GM12878 (cell line): ENCODE measurements around the gene WDR59. TPM values are rescaled to one million over a fixed set of nuclear protein-coding genes. Genes with fewer than 3 reads are reported as not detected.
A peak's percentile ranks its signal among the peaks of the same experiment; 100 is the strongest.

Source experiments
- ATAC-seq: fragments of 200-7000 bp; cut with Tn5 transposase; 3 replicates; pipeline ENCODE4 v1.9.1; 2020; ENCODE audit warnings: mild to moderate bottlenecking, moderate library complexity
- BruUV-seq: library from RNA; stranded (reverse); fragments of 400-500 nt; replicated peaks from 2 replicates; lab custom pipeline; 2021; lab: Mats Ljungman, UMichigan
- CTCF ChIA-PET: fragments of 300-600 bp; sonication (Branson Sonifier 250); formaldehyde crosslinking; extraction: SDS; loops from one replicate; lab custom pipeline; 2021; ENCODE audit warnings: inconsistent platforms; lab: Yijun Ruan, JAX
- POLR2A ChIA-PET: fragments of 350-600 bp; formaldehyde crosslinking; extraction: SDS; loops from one replicate; lab custom pipeline; 2021; ENCODE audit warnings: inconsistent platforms; lab: Charles Lee
- RAD21 ChIA-PET: fragments of 300-600 bp; sonication (Branson Sonifier 250); formaldehyde crosslinking; loops from one replicate; lab custom pipeline; 2023; ENCODE audit warnings: antibody characterized with exemption; ENCODE audit not compliant: unreplicated experiment; lab: Charles Lee
- SMC1A ChIA-PET: fragments of 300-600 bp; sonication (Branson Sonifier 250); formaldehyde crosslinking; loops from one replicate; lab custom pipeline; 2023; ENCODE audit not compliant: unreplicated experiment, uncharacterized antibody; lab: Charles Lee
- DNase-seq: peaks from one replicate; pipeline ENCODE4 v3.0.0-alpha.2; 2011; ENCODE audit warnings: low read depth, low spot score
- FAIRE-seq: peaks from 3 replicates; lab custom pipeline; 2011; peaks lifted over from hg19 to GRCh38; lab: Jason Lieb, UNC
- H2AFZ ChIP-seq: 2 replicates; pipeline ENCODE4 v1.6.0; 2011; ENCODE audit warnings: low read depth, low read length, control low read depth; ENCODE audit not compliant: control insufficient read depth
- H3K27ac ChIP-seq: 2 replicates; pipeline ENCODE4 v1.5.1; 2011; ENCODE audit warnings: control low read depth; ENCODE audit not compliant: control insufficient read depth, insufficient read depth
- H3K27me3 ChIP-seq, 2 experiments: replicated peaks in 1 of 2; 2 replicates each; pipeline versions ENCODE4 v1.6.0 to v1.6.1; 2011; ENCODE audit warnings: low read length in 1 of 2; ENCODE audit not compliant: control insufficient read depth in 2 of 2, insufficient read depth in 2 of 2
- H3K36me3 ChIP-seq, 2 experiments: 2 replicates each; pipeline ENCODE4 v1.5.1; 2011; ENCODE audit warnings: low read length in 1 of 2; ENCODE audit not compliant: control insufficient read depth in 2 of 2, insufficient read depth in 2 of 2
- H3K4me1 ChIP-seq: 2 replicates; pipeline ENCODE4 v1.6.1; 2011; ENCODE audit warnings: mild to moderate bottlenecking, low read length, moderate library complexity, mixed read lengths; ENCODE audit not compliant: control insufficient read depth, insufficient read depth
- H3K4me2 ChIP-seq: 2 replicates; pipeline ENCODE4 v1.6.0; 2011; ENCODE audit warnings: control low read depth; ENCODE audit not compliant: control insufficient read depth, insufficient read depth
- H3K4me3 ChIP-seq: fragments of 200-600 bp; sonication (generic); 2 replicates; pipeline ENCODE4 v1.5.1; 2016
- H3K79me2 ChIP-seq: 2 replicates; pipeline ENCODE4 v1.6.0; 2011; ENCODE audit warnings: low read length; ENCODE audit not compliant: control insufficient read depth, insufficient read depth
- H3K9ac ChIP-seq: 2 replicates; pipeline ENCODE4 v1.8.0; 2011; ENCODE audit warnings: low read length, control low read depth, mixed read lengths; ENCODE audit not compliant: control insufficient read depth, insufficient read depth
- H3K9me3 ChIP-seq: replicated peaks from 3 replicates; pipeline ENCODE4 v1.5.1; 2011; ENCODE audit warnings: mild to moderate bottlenecking, low read length; ENCODE audit not compliant: control insufficient read depth, insufficient read depth
- H4K20me1 ChIP-seq: 2 replicates; pipeline ENCODE4 v1.6.0; 2011; ENCODE audit not compliant: control insufficient read depth, insufficient read depth
- CBX3 ChIP-seq: fragments of 200-600 bp; sonication (generic); IDR thresholded peaks from 2 replicates; pipeline ENCODE4 v1.6.1; 2016; ENCODE audit warnings: low read depth, borderline replicate concordance
- CREB1 ChIP-seq: IDR thresholded peaks from 2 replicates; pipeline ENCODE4 v1.6.1; 2012; ENCODE audit warnings: low read depth, mild to moderate bottlenecking, inconsistent platforms
- ETV6 ChIP-seq, 2 experiments: fragments of 450-650 bp in 1 of 2; IDR thresholded peaks in 1 of 2; conservative IDR thresholded peaks in 1 of 2; 2 replicates each; pipeline ENCODE4 v1.6.1; 2014; ENCODE audit warnings: antibody characterized with exemption in 1 of 2, borderline replicate concordance in 1 of 2, low read depth in 1 of 2, mild to moderate bottlenecking in 1 of 2, moderate library complexity in 1 of 2
- IKZF2 ChIP-seq, 2 experiments: fragments of 450-650 bp; IDR thresholded peaks; 2 replicates each; pipeline ENCODE4 v1.6.1; 2017; ENCODE audit warnings: mild to moderate bottlenecking in 2 of 2, moderate library complexity in 2 of 2
- MEF2A ChIP-seq: IDR thresholded peaks from 2 replicates; pipeline ENCODE4 v1.6.1; 2011; ENCODE audit warnings: low read depth, mild to moderate bottlenecking, low read length, moderate library complexity; ENCODE audit not compliant: insufficient read depth
- MTA2 ChIP-seq: fragments of 450-650 bp; IDR thresholded peaks from 2 replicates; pipeline ENCODE4 v1.6.1; 2016; ENCODE audit warnings: low read depth, mild to moderate bottlenecking, moderate library complexity
- MTA3 ChIP-seq: IDR thresholded peaks from 2 replicates; pipeline ENCODE4 v1.6.1; 2012; ENCODE audit warnings: low read length, inconsistent platforms, borderline replicate concordance
- PAX5 ChIP-seq: IDR thresholded peaks from 2 replicates; pipeline ENCODE4 v1.6.1; 2011; ENCODE audit warnings: low read depth, low read length, borderline replicate concordance
- RAD21 ChIP-seq: IDR thresholded peaks from 2 replicates; pipeline ENCODE4 v1.6.1; 2011; ENCODE audit warnings: mild to moderate bottlenecking, low read depth, low read length, moderate library complexity; ENCODE audit not compliant: insufficient read depth
- SIX5 ChIP-seq: IDR thresholded peaks from 2 replicates; pipeline ENCODE4 v1.6.1; 2011; ENCODE audit warnings: mild to moderate bottlenecking, low read depth, low read length, moderate library complexity; ENCODE audit not compliant: severe bottlenecking
- SP1 ChIP-seq: IDR thresholded peaks from one replicate; pipeline ENCODE4 v1.6.1; 2011; ENCODE audit warnings: low read depth, low read length
- YY1 ChIP-seq: IDR thresholded peaks from 2 replicates; pipeline ENCODE4 v1.6.1; 2011; ENCODE audit warnings: low read depth, mild to moderate bottlenecking, low read length
- ZBED1 ChIP-seq: IDR thresholded peaks from 2 replicates; pipeline ENCODE4 v1.6.1; 2016; ENCODE audit warnings: borderline replicate concordance
- ZSCAN29 ChIP-seq: fragments of 450-650 bp; IDR thresholded peaks from 2 replicates; pipeline ENCODE4 v1.6.1; 2017; ENCODE audit warnings: mild to moderate bottlenecking, moderate library complexity
- WGBS: methylation state at CpG from one replicate; pipeline ENCODE4 v1.1.6; 2016; ENCODE audit warnings: low lambda C conversion rate; ENCODE audit not compliant: insufficient replicate concordance, insufficient coverage; ENCODE audit errors: missing lambda C conversion rate; 5-methylcytosine and 5-hydroxymethylcytosine counted together
- in situ Hi-C: fragments of 300-500 bp; cut with MboI; formaldehyde crosslinking; loops from 9 replicates; pipeline ENCODE4 v1.14.3; 2018; ENCODE audit warnings: mixed read lengths
- intact Hi-C: fragments of 100-400 bp; cut with micrococcal nuclease; formaldehyde crosslinking; loops from one replicate; pipeline ENCODE4 v1.14.2; 2022; ENCODE audit not compliant: unreplicated experiment
- polyA plus RNA-seq, 11 experiments: library from polyadenylated mRNA; depleted of rRNA in 4 of 11; unstranded in 6 of 11; stranded (reverse) in 5 of 11; fragments of >200 nt; fragmentation: Nextera tagmentation in 4 of 11; fragmentation: Illumina TruSeq in 1 of 11; extraction: Ambion mirVana in 4 of 11; extraction: Trizol in 1 of 11; gene quantifications; 1 replicate in 1 of 11; 2 replicates in 10 of 11; pipeline versions ENCODE4 v1.2.1 to v1.2.3, GENCODE V29; 2011 to 2016; ENCODE audit warnings: inconsistent platforms in 2 of 11, missing spikeins in 2 of 11, low read depth in 1 of 11
- total RNA-seq, 4 experiments: library from RNA; depleted of rRNA in 3 of 4; stranded (reverse); fragments of >200 nt in 3 of 4; fragmentation: Illumina TruSeq in 1 of 4; extraction: Trizol in 1 of 4; gene quantifications; 2 replicates each; pipeline versions ENCODE4 v1.2.1 to v1.2.3, GENCODE V29; 2013 to 2021
- TF ChIP-seq, protein P1 (sequence below): fragments of 450-650 bp; IDR thresholded peaks from 2 replicates; pipeline ENCODE4 v1.6.1; 2017; ENCODE audit warnings: mild to moderate bottlenecking, low read depth, inconsistent platforms; ENCODE audit not compliant: poor library complexity, severe bottlenecking
- TF ChIP-seq, protein P2 (sequence below): fragments of 450-650 bp; IDR thresholded peaks from 2 replicates; pipeline ENCODE4 v1.6.1; 2017; ENCODE audit warnings: mild to moderate bottlenecking, moderate library complexity
- TF ChIP-seq, protein P3 (sequence below): IDR thresholded peaks from 2 replicates; pipeline ENCODE4 v1.6.1; 2011; ENCODE audit warnings: borderline replicate concordance, low read depth, mild to moderate bottlenecking, moderate library complexity, mixed read lengths, low read length; ENCODE audit not compliant: insufficient read depth; ENCODE audit errors: extremely low read length

The WDR59 gene
- total and polyA plus RNA-seq, 10 of the 15 experiments (the other 5 are each of a cell fraction or from before 2014, with no cell fraction given): 9.7 to 78.4 (median 24.5) TPM

DNA sequence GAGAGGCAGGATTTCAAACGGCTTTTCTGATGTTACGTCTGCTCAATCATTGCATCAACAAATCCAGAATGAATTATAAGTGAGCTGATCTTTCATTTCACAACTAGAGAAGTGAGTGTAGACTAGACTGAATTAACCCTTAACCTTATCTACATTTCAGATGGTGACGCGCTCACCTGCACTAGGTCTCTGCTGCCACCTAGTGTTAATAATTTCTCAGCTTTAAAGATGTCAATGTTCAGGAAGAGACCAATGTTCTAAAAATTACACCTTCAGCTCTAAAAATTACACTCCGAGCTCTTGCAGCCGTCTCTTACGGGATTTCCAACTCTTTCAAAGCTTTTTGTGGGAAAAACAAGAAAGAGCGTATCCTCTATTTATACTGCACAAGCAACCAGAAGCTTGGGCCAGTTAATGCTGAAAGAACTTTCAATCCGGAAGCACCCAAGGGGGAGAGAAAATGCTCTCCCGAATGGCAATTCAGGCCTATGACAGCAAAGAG lies 122.1 kb downstream of the WDR59 start:
- Histone ChIP-seq H3K4me3 (no peak overlapping the region), H3K9ac (no peak overlapping the region), H3K36me3 (no peaks in the 10 kb centered on the region), H3K4me2 (no peak overlapping the region), H3K27ac (no peak overlapping the region), H2AFZ (peak overlapping the region; percentile 11; the same call in 1 of the 2 replicates), H4K20me1 (no peaks in the 10 kb centered on the region), H3K4me1 (no peaks in the 10 kb centered on the region), H3K9me3 (no peaks in the 10 kb centered on the region), H3K79me2 (no peaks in the 10 kb centered on the region), H3K27me3 (no peaks in the 10 kb centered on the region)
- ATAC-seq: peak; percentile 97
- DNase-seq: peak; percentile 45
- BruUV-seq: no TSS peak
- 10% methylated on average over 10 of the region's 10 CpGs for WGBS
- ChIA-PET POLR2A (interaction anchor here (1.1 kb wide), 3 partner anchors 149 to 249 kb away, joined by 4 read pairs; no protein-coding TSS in a partner anchor), SMC1A (interaction anchor here (0.6 to 4.7 kb wide), 49 partner anchors 10 to 553 kb away, joined by 3 to 77 read pairs (median 4); no protein-coding TSS in a partner anchor), CTCF (interaction anchor here (0.6 to 7.1 kb wide), 81 partner anchors 9 to 567 kb away, joined by 3 to 190 read pairs (median 5); partner anchors contain the start of genes FA2H, MLKL, RFWD3 and WDR59), RAD21 (interaction anchor here (0.5 to 4.3 kb wide), 37 partner anchors 10 to 755 kb away, joined by 3 to 81 read pairs (median 4); partner anchors contain the start of genes FA2H, MLKL, RFWD3 and WDR59)
- in situ Hi-C loops (no loop called here), intact Hi-C loops (loop anchor here (1.0 to 10.0 kb wide), 4 partner anchors 49 to 248 kb away; partner anchors contain the start of gene ZNRF1)
- peak; percentile 94 for FAIRE-seq
- TF ChIP-seq ZSCAN29 (peak; percentile 40; the same call in 1 of the 2 replicates), SP1 (no peak), CREB1 (peak; percentile 15; the same call in 1 of the 2 replicates), MTA2 (no peak), RAD21 (peak; percentile 93), MTA3 (no peak), ZBED1 (no peak), PAX5 (no peak), CBX3 (no peak), YY1 (0 out of 2 replicates have a peak, but pooled peaks have one; percentile 37), SIX5 (no peak), ETV6 (conservative IDR thresholded peaks at IDR 0.05 in 1 of 2, IDR thresholded peaks at IDR 0.05 in 1 of 2; ENCODE audit: borderline replicate concordance in 1 of 2, low read depth in 1 of 2) (no peak), IKZF2 (IDR thresholded peaks at IDR 0.05) (no peak), MEF2A (no peak)
- TF ChIP-seq, protein P1, sequence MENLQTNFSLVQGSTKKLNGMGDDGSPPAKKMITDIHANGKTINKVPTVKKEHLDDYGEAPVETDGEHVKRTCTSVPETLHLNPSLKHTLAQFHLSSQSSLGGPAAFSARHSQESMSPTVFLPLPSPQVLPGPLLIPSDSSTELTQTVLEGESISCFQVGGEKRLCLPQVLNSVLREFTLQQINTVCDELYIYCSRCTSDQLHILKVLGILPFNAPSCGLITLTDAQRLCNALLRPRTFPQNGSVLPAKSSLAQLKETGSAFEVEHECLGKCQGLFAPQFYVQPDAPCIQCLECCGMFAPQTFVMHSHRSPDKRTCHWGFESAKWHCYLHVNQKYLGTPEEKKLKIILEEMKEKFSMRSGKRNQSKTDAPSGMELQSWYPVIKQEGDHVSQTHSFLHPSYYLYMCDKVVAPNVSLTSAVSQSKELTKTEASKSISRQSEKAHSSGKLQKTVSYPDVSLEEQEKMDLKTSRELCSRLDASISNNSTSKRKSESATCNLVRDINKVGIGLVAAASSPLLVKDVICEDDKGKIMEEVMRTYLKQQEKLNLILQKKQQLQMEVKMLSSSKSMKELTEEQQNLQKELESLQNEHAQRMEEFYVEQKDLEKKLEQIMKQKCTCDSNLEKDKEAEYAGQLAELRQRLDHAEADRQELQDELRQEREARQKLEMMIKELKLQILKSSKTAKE: no peak
- TF ChIP-seq, protein P2, sequence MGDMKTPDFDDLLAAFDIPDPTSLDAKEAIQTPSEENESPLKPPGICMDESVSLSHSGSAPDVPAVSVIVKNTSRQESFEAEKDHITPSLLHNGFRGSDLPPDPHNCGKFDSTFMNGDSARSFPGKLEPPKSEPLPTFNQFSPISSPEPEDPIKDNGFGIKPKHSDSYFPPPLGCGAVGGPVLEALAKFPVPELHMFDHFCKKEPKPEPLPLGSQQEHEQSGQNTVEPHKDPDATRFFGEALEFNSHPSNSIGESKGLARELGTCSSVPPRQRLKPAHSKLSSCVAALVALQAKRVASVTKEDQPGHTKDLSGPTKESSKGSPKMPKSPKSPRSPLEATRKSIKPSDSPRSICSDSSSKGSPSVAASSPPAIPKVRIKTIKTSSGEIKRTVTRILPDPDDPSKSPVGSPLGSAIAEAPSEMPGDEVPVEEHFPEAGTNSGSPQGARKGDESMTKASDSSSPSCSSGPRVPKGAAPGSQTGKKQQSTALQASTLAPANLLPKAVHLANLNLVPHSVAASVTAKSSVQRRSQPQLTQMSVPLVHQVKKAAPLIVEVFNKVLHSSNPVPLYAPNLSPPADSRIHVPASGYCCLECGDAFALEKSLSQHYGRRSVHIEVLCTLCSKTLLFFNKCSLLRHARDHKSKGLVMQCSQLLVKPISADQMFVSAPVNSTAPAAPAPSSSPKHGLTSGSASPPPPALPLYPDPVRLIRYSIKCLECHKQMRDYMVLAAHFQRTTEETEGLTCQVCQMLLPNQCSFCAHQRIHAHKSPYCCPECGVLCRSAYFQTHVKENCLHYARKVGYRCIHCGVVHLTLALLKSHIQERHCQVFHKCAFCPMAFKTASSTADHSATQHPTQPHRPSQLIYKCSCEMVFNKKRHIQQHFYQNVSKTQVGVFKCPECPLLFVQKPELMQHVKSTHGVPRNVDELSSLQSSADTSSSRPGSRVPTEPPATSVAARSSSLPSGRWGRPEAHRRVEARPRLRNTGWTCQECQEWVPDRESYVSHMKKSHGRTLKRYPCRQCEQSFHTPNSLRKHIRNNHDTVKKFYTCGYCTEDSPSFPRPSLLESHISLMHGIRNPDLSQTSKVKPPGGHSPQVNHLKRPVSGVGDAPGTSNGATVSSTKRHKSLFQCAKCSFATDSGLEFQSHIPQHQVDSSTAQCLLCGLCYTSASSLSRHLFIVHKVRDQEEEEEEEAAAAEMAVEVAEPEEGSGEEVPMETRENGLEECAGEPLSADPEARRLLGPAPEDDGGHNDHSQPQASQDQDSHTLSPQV: no peak
- TF ChIP-seq, protein P3, sequence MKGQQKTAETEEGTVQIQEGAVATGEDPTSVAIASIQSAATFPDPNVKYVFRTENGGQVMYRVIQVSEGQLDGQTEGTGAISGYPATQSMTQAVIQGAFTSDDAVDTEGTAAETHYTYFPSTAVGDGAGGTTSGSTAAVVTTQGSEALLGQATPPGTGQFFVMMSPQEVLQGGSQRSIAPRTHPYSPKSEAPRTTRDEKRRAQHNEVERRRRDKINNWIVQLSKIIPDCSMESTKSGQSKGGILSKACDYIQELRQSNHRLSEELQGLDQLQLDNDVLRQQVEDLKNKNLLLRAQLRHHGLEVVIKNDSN: no peak
